Neural cell (in vitro differentiated cells): ENCODE results near the gene ACTL10. TPM values are rescaled to one million over a fixed set of nuclear protein-coding genes. Genes with fewer than 3 reads are reported as not detected.

Experiments
- H2AFZ ChIP-seq: fragments of 200-600, 300-800 bp; sonication (generic), shearing (Covaris generic); 2 replicates; pipeline ENCODE4 v1.6.0; 2014; ENCODE audit warnings: low read depth, mild to moderate bottlenecking, antibody characterized with exemption, low read length, moderate library complexity
- H3F3A ChIP-seq: fragments of 200-600 bp; shearing (Covaris generic); 2 replicates; pipeline ENCODE4 v1.6.1; 2016; ENCODE audit warnings: mild to moderate bottlenecking, moderate library complexity, mixed read lengths, antibody characterized with exemption, low read length; ENCODE audit not compliant: insufficient read depth, poor library complexity, severe bottlenecking
- H3K27ac ChIP-seq: fragments of 200-600, 300-800 bp; sonication (generic), shearing (Covaris generic); 2 replicates; pipeline ENCODE4 v1.5.1; 2014; ENCODE audit warnings: mild to moderate bottlenecking, low read length, moderate library complexity
- H3K27me3 ChIP-seq: fragments of 300-800, 200-600 bp; sonication (generic), shearing (Covaris generic); 2 replicates; pipeline ENCODE4 v1.6.0; 2014; ENCODE audit warnings: mild to moderate bottlenecking, low read depth, low read length, moderate library complexity; ENCODE audit not compliant: insufficient read depth
- H3K36me3 ChIP-seq: fragments of 300-800, 200-600 bp; sonication (generic), shearing (Covaris generic); 2 replicates; pipeline ENCODE4 v1.5.1; 2014; ENCODE audit warnings: mild to moderate bottlenecking, antibody characterized with exemption, low read length, moderate library complexity; ENCODE audit not compliant: insufficient read depth
- H3K4me2 ChIP-seq: fragments of 300-800, 200-600 bp; sonication (generic), shearing (Covaris generic); 2 replicates; pipeline ENCODE4 v1.6.0; 2014; ENCODE audit warnings: mild to moderate bottlenecking, low read length
- H3K4me3 ChIP-seq: fragments of 300-800, 200-600 bp; sonication (generic), shearing (Covaris generic); 2 replicates; pipeline ENCODE4 v1.5.1; 2014; ENCODE audit warnings: mild to moderate bottlenecking, low read length, moderate library complexity
- H3K79me2 ChIP-seq: fragments of 200-600 bp; shearing (Covaris generic); replicated peaks from 2 replicates; pipeline ENCODE4 v1.6.0; 2014; ENCODE audit warnings: mild to moderate bottlenecking, low read length, moderate library complexity; ENCODE audit not compliant: insufficient read depth
- H3K9ac ChIP-seq: fragments of 300-800, 200-600 bp; sonication (generic), shearing (Covaris generic); 2 replicates; pipeline ENCODE4 v1.6.1; 2016; ENCODE audit warnings: mild to moderate bottlenecking, low read length, mixed read lengths
- H3K9me2 ChIP-seq: fragments of 200-600 bp; shearing (Covaris generic); 2 replicates; pipeline ENCODE4 v1.6.1; 2016; ENCODE audit warnings: mild to moderate bottlenecking, low read length, mixed read lengths; ENCODE audit not compliant: insufficient read depth
- H3K9me3 ChIP-seq: fragments of 200-600, 300-800 bp; sonication (generic), shearing (Covaris generic); 2 replicates; pipeline ENCODE4 v1.6.1; 2016; ENCODE audit warnings: mild to moderate bottlenecking, mixed run types, low read length, moderate library complexity, mixed read lengths
- H4K20me1 ChIP-seq: fragments of 200-600 bp; shearing (Covaris generic); 2 replicates; pipeline ENCODE4 v1.6.1; 2016; ENCODE audit warnings: mild to moderate bottlenecking, mixed run types; ENCODE audit not compliant: insufficient read depth
- EP300 ChIP-seq: fragments of 450-650 bp; conservative IDR thresholded peaks from 2 replicates; pipeline ENCODE4 v1.6.1; 2014; ENCODE audit warnings: antibody characterized with exemption, mild to moderate bottlenecking, moderate library complexity; ENCODE audit not compliant: poor library complexity, severe bottlenecking
- EZH2 ChIP-seq: fragments of 200-600, 300-800 bp; shearing (Covaris generic), sonication (generic); IDR thresholded peaks from 2 replicates; pipeline ENCODE4 v1.6.1; 2014; ENCODE audit warnings: antibody characterized with exemption, low read length, borderline replicate concordance, mild to moderate bottlenecking; ENCODE audit not compliant: insufficient read depth, poor library complexity, severe bottlenecking
- MXI1 ChIP-seq: fragments of 450-650 bp; conservative IDR thresholded peaks from 2 replicates; pipeline ENCODE4 v1.6.1; 2014; ENCODE audit warnings: antibody characterized with exemption, mild to moderate bottlenecking; ENCODE audit not compliant: poor library complexity, severe bottlenecking
- POLR2AphosphoS5 ChIP-seq: IDR thresholded peaks from 2 replicates; pipeline ENCODE4 v1.6.1; 2012
- RAD21 ChIP-seq: fragments of 450-650 bp; conservative IDR thresholded peaks from 2 replicates; pipeline ENCODE4 v1.6.1; 2014; ENCODE audit warnings: antibody characterized with exemption, mild to moderate bottlenecking, moderate library complexity
- SMC3 ChIP-seq: fragments of 450-650 bp; conservative IDR thresholded peaks from 2 replicates; pipeline ENCODE4 v1.6.1; 2014; ENCODE audit warnings: antibody characterized with exemption, mild to moderate bottlenecking, moderate library complexity; ENCODE audit not compliant: poor library complexity
- TAF1 ChIP-seq: IDR thresholded peaks from 2 replicates; pipeline ENCODE4 v1.6.1; 2012; ENCODE audit warnings: low read depth
- polyA plus RNA-seq: library from polyadenylated mRNA; depleted of rRNA; stranded (reverse); fragments of >200 nt; gene quantifications from 2 replicates; pipeline ENCODE4 v1.2.3, GENCODE V29; 2014
- TF ChIP-seq, protein P1 (sequence below): IDR thresholded peaks from 2 replicates; pipeline ENCODE4 v1.6.1; 2012; ENCODE audit warnings: borderline replicate concordance
- TF ChIP-seq, protein P2 (sequence below): fragments of 450-650 bp; IDR thresholded peaks from 2 replicates; pipeline ENCODE4 v1.5.1; 2014; ENCODE audit warnings: antibody characterized with exemption, mild to moderate bottlenecking, moderate library complexity; ENCODE audit not compliant: poor library complexity, severe bottlenecking

The ACTL10 gene
- polyA plus RNA-seq, 1 donor from 2014 or later, result not detected

DNA sequence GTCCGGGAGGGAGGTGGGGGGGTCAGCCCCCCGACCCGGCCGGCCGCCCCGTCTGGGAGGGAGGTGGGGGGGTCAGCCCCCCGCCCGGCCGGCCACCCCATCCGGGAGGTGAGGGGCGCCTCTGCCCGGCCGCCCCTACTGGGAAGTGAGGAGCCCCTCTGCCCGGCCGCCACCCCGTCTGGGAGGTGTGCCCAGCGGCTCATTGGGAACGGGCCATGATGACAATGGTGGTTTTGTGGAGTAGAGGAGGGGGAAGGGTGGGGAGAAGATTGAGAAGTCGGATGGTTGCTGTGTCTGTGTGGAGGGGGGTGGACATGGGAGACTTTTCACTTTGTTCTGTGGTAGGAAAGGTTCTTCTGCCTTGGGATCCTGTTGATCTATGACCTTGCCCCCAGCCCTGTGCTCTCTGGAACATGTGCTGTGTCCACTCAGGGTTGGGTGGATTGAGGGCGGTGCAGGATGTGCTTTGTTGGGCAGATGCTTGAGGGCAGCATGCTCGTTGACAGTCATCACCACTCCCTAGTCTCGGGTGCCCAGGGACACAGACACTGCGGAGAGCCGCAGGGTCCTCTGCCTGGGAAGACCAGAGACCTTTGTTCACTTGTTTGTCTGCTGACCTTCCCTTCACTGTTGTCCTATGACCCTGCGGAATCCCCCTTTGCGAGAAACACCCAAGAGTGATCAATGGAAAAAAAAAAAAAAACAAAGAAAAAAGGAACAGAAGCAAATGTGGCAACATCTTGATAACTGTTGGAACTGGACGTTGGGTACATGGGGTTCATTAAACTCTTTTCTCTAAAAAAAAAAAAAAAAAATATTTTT, 35.1 kb downstream of the ACTL10 start:
- H3K36me3 ChIP-seq, result no peaks in the 10 kb centered on the region
- no peak overlapping the region for H3K9ac ChIP-seq
- H3K9me2 ChIP-seq, result no peaks in the 10 kb centered on the region
- no peaks in the 10 kb centered on the region for H3F3A ChIP-seq
- no peak overlapping the region for H3K27ac ChIP-seq
- no peak overlapping the region for H3K4me3 ChIP-seq
- no peaks in the 10 kb centered on the region for H3K27me3 ChIP-seq
- H3K79me2 ChIP-seq, result no peaks in the 10 kb centered on the region
- no peaks in the 10 kb centered on the region for H3K9me3 ChIP-seq
- no peaks in the 10 kb centered on the region for H4K20me1 ChIP-seq
- no peak overlapping the region for H2AFZ ChIP-seq
- TF ChIP-seq MXI1, result no peak
- no peak for TF ChIP-seq RAD21
- no peak for TF ChIP-seq EZH2
- TF ChIP-seq, protein P1, sequence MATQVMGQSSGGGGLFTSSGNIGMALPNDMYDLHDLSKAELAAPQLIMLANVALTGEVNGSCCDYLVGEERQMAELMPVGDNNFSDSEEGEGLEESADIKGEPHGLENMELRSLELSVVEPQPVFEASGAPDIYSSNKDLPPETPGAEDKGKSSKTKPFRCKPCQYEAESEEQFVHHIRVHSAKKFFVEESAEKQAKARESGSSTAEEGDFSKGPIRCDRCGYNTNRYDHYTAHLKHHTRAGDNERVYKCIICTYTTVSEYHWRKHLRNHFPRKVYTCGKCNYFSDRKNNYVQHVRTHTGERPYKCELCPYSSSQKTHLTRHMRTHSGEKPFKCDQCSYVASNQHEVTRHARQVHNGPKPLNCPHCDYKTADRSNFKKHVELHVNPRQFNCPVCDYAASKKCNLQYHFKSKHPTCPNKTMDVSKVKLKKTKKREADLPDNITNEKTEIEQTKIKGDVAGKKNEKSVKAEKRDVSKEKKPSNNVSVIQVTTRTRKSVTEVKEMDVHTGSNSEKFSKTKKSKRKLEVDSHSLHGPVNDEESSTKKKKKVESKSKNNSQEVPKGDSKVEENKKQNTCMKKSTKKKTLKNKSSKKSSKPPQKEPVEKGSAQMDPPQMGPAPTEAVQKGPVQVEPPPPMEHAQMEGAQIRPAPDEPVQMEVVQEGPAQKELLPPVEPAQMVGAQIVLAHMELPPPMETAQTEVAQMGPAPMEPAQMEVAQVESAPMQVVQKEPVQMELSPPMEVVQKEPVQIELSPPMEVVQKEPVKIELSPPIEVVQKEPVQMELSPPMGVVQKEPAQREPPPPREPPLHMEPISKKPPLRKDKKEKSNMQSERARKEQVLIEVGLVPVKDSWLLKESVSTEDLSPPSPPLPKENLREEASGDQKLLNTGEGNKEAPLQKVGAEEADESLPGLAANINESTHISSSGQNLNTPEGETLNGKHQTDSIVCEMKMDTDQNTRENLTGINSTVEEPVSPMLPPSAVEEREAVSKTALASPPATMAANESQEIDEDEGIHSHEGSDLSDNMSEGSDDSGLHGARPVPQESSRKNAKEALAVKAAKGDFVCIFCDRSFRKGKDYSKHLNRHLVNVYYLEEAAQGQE, result no peak
- TF ChIP-seq TAF1, result no peak
- TF ChIP-seq SMC3, result no peak
- TF ChIP-seq POLR2AphosphoS5, result no peak
- TF ChIP-seq, protein P2, sequence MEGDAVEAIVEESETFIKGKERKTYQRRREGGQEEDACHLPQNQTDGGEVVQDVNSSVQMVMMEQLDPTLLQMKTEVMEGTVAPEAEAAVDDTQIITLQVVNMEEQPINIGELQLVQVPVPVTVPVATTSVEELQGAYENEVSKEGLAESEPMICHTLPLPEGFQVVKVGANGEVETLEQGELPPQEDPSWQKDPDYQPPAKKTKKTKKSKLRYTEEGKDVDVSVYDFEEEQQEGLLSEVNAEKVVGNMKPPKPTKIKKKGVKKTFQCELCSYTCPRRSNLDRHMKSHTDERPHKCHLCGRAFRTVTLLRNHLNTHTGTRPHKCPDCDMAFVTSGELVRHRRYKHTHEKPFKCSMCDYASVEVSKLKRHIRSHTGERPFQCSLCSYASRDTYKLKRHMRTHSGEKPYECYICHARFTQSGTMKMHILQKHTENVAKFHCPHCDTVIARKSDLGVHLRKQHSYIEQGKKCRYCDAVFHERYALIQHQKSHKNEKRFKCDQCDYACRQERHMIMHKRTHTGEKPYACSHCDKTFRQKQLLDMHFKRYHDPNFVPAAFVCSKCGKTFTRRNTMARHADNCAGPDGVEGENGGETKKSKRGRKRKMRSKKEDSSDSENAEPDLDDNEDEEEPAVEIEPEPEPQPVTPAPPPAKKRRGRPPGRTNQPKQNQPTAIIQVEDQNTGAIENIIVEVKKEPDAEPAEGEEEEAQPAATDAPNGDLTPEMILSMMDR, result no peak
- no peak for TF ChIP-seq EP300
- H3K4me2 ChIP-seq, result no peak overlapping the region

DNA sequence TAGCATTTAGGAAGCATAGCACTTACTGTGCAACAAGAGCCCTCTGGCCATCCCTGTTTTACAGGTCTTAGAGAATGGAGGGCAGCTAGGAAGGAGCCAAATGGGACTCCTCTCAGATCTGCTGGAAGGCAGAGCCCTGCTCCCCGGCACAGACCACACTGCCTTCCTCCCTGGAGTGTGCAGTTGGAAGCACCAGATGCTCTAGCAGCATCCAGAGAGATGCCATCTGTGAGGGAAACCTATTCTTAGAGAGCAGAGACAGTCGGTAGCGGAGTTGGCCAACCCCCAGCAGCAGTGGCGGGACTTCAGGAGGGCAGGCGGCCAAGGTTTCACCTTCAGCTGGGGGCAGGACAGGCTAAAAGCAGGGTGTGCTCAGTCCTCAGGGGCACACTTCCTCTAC, 36.1 kb downstream of the ACTL10 start:
- Histone ChIP-seq H3K36me3 (no peaks in the 10 kb centered on the region), H2AFZ (no peak overlapping the region), H3K9me3 (no peaks in the 10 kb centered on the region), H3K4me3 (no peak overlapping the region), H3K27ac (no peak overlapping the region), H3F3A (no peaks in the 10 kb centered on the region), H3K27me3 (no peaks in the 10 kb centered on the region), H3K4me2 (no peak overlapping the region), H3K9ac (no peak overlapping the region), H3K79me2 (no peaks in the 10 kb centered on the region), H4K20me1 (no peaks in the 10 kb centered on the region), H3K9me2 (no peaks in the 10 kb centered on the region)
- TF ChIP-seq EZH2 (no peak), MXI1 (no peak), POLR2AphosphoS5 (no peak), TAF1 (no peak), RAD21 (no peak), EP300 (no peak), SMC3 (no peak)
- TF ChIP-seq, protein P1, result no peak
- TF ChIP-seq, protein P2, result no peak
